ENCODE results near the gene YWHAQ. TPM values are rescaled to one million over a fixed set of nuclear protein-coding genes. Genes with fewer than 3 reads are reported as not detected.
"Not testable (repeated sequence)": the region's sequence is repeated elsewhere in the genome, so short reads cannot be mapped to it uniquely, and the experiment has no call there.

YWHAQ gene
- total RNA-seq, 1 donor from 2014 or later = 279 TPM

- DNase-seq (ENCODE audit: low read depth, low spot score) = no peak
These were observed 1.3 kb upstream of the YWHAQ start for GRCh38 chr2:9631878-9632700.

- no peak for DNase-seq (ENCODE audit: low read depth, low spot score)
These were observed 689 bp upstream of the YWHAQ start for GRCh38 chr2:9631553-9631819.

- no peak for DNase-seq (ENCODE audit: low read depth, low spot score)
These were observed 571 bp downstream of the YWHAQ start for GRCh38 chr2:9630117-9630735.

- DNase-seq (ENCODE audit: low read depth, low spot score) = no peak
These were observed 1.3 kb downstream of the YWHAQ start for GRCh38 chr2:9629222-9630116.

- DNase-seq (ENCODE audit: low read depth, low spot score) = no peak
These were observed 3.5 kb downstream of the YWHAQ start for GRCh38 chr2:9627310-9627709.

- DNase-seq (ENCODE audit: low read depth, low spot score) = no peak
These were observed 7.6 kb downstream of the YWHAQ start for GRCh38 chr2:9623151-9623550.

GRCh38 chr2:9621655-9622054 lies 9.1 kb downstream of the YWHAQ start:
- DNase-seq (ENCODE audit: low read depth, low spot score) = not testable (repeated sequence)

GRCh38 chr2:9618410-9618809 lies 12.4 kb downstream of the YWHAQ start:
- DNase-seq (ENCODE audit: low read depth, low spot score) = no peak

- DNase-seq (ENCODE audit: low read depth, low spot score) = no peak
These were observed 13.0 kb downstream of the YWHAQ start for GRCh38 chr2:9617749-9618148.

- no peak for DNase-seq (ENCODE audit: low read depth, low spot score)
These were observed 13.5 kb downstream of the YWHAQ start for GRCh38 chr2:9617296-9617695.

GRCh38 chr2:9614562-9614961 lies 16.2 kb downstream of the YWHAQ start:
- no peak for DNase-seq (ENCODE audit: low read depth, low spot score)

GRCh38 chr2:9613291-9613690 lies 17.5 kb downstream of the YWHAQ start:
- DNase-seq (ENCODE audit: low read depth, low spot score) = no peak

- not testable (repeated sequence) for DNase-seq (ENCODE audit: low read depth, low spot score)
These were observed 19.3 kb downstream of the YWHAQ start for GRCh38 chr2:9611549-9611912.

GRCh38 chr2:9610781-9611548 lies 19.8 kb downstream of the YWHAQ start:
- no peak for DNase-seq (ENCODE audit: low read depth, low spot score)

GRCh38 chr2:9608491-9608890 lies 22.3 kb downstream of the YWHAQ start:
- not testable (repeated sequence) for DNase-seq (ENCODE audit: low read depth, low spot score)

GRCh38 chr2:9602412-9602811 lies 28.4 kb downstream of the YWHAQ start:
- no peak for DNase-seq (ENCODE audit: low read depth, low spot score)

GRCh38 chr2:9601397-9601796 lies 29.4 kb downstream of the YWHAQ start:
- DNase-seq (ENCODE audit: low read depth, low spot score) = no peak

- no peak for DNase-seq (ENCODE audit: low read depth, low spot score)
These were observed 31.4 kb downstream of the YWHAQ start for GRCh38 chr2:9599430-9599829.

GRCh38 chr2:9596621-9597311 lies 34.0 kb downstream of the YWHAQ start:
- no peak for DNase-seq (ENCODE audit: low read depth, low spot score)

- no peak for DNase-seq (ENCODE audit: low read depth, low spot score)
These were observed 35.1 kb downstream of the YWHAQ start for GRCh38 chr2:9595746-9596145.

GRCh38 chr2:9595256-9595655 lies 35.5 kb downstream of the YWHAQ start:
- not testable (repeated sequence) for DNase-seq (ENCODE audit: low read depth, low spot score)

Measured in pulmonary artery endothelial cell (primary cell).